ENCODE data around the gene TNFAIP8L1.

GRCh38 chr19:4690361-4690760, 51.0 kb downstream of the TNFAIP8L1 start:
- TF ChIP-seq, protein P1, sequence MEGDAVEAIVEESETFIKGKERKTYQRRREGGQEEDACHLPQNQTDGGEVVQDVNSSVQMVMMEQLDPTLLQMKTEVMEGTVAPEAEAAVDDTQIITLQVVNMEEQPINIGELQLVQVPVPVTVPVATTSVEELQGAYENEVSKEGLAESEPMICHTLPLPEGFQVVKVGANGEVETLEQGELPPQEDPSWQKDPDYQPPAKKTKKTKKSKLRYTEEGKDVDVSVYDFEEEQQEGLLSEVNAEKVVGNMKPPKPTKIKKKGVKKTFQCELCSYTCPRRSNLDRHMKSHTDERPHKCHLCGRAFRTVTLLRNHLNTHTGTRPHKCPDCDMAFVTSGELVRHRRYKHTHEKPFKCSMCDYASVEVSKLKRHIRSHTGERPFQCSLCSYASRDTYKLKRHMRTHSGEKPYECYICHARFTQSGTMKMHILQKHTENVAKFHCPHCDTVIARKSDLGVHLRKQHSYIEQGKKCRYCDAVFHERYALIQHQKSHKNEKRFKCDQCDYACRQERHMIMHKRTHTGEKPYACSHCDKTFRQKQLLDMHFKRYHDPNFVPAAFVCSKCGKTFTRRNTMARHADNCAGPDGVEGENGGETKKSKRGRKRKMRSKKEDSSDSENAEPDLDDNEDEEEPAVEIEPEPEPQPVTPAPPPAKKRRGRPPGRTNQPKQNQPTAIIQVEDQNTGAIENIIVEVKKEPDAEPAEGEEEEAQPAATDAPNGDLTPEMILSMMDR (IDR thresholded peaks at IDR 0.05; ENCODE audit: insufficient read depth, low read length), result no peak
- no peak for TF ChIP-seq POLR2AphosphoS5 (IDR thresholded peaks at IDR 0.05; ENCODE audit: low read depth)
- no peak for TF ChIP-seq REST (IDR thresholded peaks at IDR 0.05; ENCODE audit: insufficient replicate concordance, low read depth)
